ENCODE data around the gene PLXNA3.

DNA sequence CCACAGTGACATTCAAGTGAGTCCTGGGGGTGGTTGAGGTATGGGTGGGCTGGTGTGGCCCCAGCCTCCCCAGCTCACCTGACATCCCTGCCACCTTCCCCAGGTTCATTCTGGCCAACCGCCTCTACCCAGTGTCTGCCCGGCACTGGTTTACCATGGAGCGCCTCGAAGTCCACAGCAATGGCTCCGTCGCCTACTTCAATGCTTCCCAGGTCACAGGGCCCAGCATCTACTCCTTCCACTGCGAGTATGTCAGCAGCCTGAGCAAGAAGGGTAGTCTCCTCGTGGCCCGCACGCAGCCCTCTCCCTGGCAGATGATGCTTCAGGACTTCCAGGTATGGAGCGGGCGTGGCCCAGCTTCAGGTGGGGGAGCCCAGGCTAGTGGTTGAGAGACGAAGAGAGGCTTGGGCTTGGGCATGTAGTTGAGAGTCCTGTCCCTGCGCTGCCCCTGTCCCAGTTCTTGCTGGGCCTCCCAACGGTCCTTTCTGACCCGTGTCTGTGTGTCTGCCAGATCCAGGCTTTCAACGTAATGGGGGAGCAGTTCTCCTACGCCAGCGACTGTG lies 22.8 kb upstream of the PLXNA3 start:
- TF ChIP-seq EZH2 (IDR thresholded peaks at IDR 0.05; ENCODE audit: insufficient read depth, poor library complexity, severe bottlenecking) (no peak), EZH2phosphoT487 (IDR thresholded peaks at IDR 0.05; ENCODE audit: insufficient read depth, low read depth) (no peak)
